ENCODE data around the gene KIF16B. TPM values are rescaled to one million over a fixed set of nuclear protein-coding genes. Genes with fewer than 3 reads are reported as not detected.

The KIF16B gene
- total RNA-seq, 2 experiments from 2014 or later, result 3.5 to 4.2 TPM

GRCh38 chr20:16295534-16295933 is 277.7 kb downstream of the KIF16B start:
- no peak for TF ChIP-seq CTCF (IDR thresholded peaks at IDR 0.05)
- Mint-ChIP-seq H3K27ac (no peak overlapping the region), H3K27me3 (no peaks in the 10 kb centered on the region), H3K36me3 (ENCODE audit: low read depth) (peaks cover 5% of the 10 kb centered on the region), H3K4me3 (no peak overlapping the region), H3K9me3 (no peaks in the 10 kb centered on the region), H3K4me1 (ENCODE audit: low read depth) (no peaks in the 10 kb centered on the region)
- no peak for ATAC-seq
- POLR2A ChIA-PET, result no interaction called here
- DNase-seq, result no peak
- intact Hi-C loops (cut with micrococcal nuclease), result no loop called here
- CTCF ChIA-PET, result no interaction called here

- H3K27ac Mint-ChIP-seq, result no peak overlapping the region
- no peak for TF ChIP-seq CTCF (IDR thresholded peaks at IDR 0.05)
- intact Hi-C loops (cut with micrococcal nuclease), result no loop called here
- no peaks in the 10 kb centered on the region for H3K4me1 Mint-ChIP-seq (ENCODE audit: low read depth)
- ATAC-seq (no peak), DNase-seq (no peak)
- H3K36me3 Mint-ChIP-seq (ENCODE audit: low read depth), result peaks cover 8% of the 10 kb centered on the region
- CTCF ChIA-PET, result no interaction called here
- no peaks in the 10 kb centered on the region for H3K9me3 Mint-ChIP-seq
- POLR2A ChIA-PET, result no interaction called here
- no peak overlapping the region for H3K4me3 Mint-ChIP-seq
- no peaks in the 10 kb centered on the region for H3K27me3 Mint-ChIP-seq
Observed at GRCh38 chr20:16293590-16293989, 279.7 kb downstream of the KIF16B start.

- POLR2A ChIA-PET, result no interaction called here
- peaks cover 4% of the 10 kb centered on the region for H3K36me3 Mint-ChIP-seq (ENCODE audit: low read depth)
- DNase-seq (no peak), ATAC-seq (no peak)
- H3K27me3 Mint-ChIP-seq, result no peaks in the 10 kb centered on the region
- intact Hi-C loops (cut with micrococcal nuclease), result no loop called here
- H3K27ac Mint-ChIP-seq, result no peak overlapping the region
- CTCF ChIA-PET, result no interaction called here
- no peak for TF ChIP-seq CTCF (IDR thresholded peaks at IDR 0.05)
- no peak overlapping the region for H3K4me3 Mint-ChIP-seq
- no peaks in the 10 kb centered on the region for H3K4me1 Mint-ChIP-seq (ENCODE audit: low read depth)
- no peaks in the 10 kb centered on the region for H3K9me3 Mint-ChIP-seq
Observed at GRCh38 chr20:16292226-16292880, 280.9 kb downstream of the KIF16B start.

GRCh38 chr20:16290358-16290757 is 282.9 kb downstream of the KIF16B start:
- Mint-ChIP-seq H3K4me3 (no peak overlapping the region), H3K27me3 (no peaks in the 10 kb centered on the region), H3K36me3 (ENCODE audit: low read depth) (peaks cover 7% of the 10 kb centered on the region), H3K4me1 (ENCODE audit: low read depth) (no peaks in the 10 kb centered on the region), H3K27ac (no peak overlapping the region), H3K9me3 (no peaks in the 10 kb centered on the region)
- ATAC-seq (no peak), DNase-seq (no peak)
- intact Hi-C loops (cut with micrococcal nuclease), result no loop called here
- ChIA-PET POLR2A (interaction anchor here (1.1 kb wide), 1 partner anchor 10 kb away, joined by 3 read pairs; no protein-coding TSS in a partner anchor), CTCF (interaction anchor here (1.3 kb wide), 1 partner anchor 39 kb away, joined by 3 read pairs; no protein-coding TSS in a partner anchor)
- TF ChIP-seq CTCF (IDR thresholded peaks at IDR 0.05), result no peak

- peaks cover 7% of the 10 kb centered on the region for H3K36me3 Mint-ChIP-seq (ENCODE audit: low read depth)
- H3K27me3 Mint-ChIP-seq, result no peaks in the 10 kb centered on the region
- ChIA-PET CTCF (no interaction called here), POLR2A (no interaction called here)
- DNase-seq, result no peak
- intact Hi-C loops (cut with micrococcal nuclease), result no loop called here
- H3K4me3 Mint-ChIP-seq, result no peak overlapping the region
- H3K27ac Mint-ChIP-seq, result no peak overlapping the region
- H3K4me1 Mint-ChIP-seq (ENCODE audit: low read depth), result no peaks in the 10 kb centered on the region
- ATAC-seq, result no peak
- no peaks in the 10 kb centered on the region for H3K9me3 Mint-ChIP-seq
- TF ChIP-seq CTCF (IDR thresholded peaks at IDR 0.05), result no peak
Observed at GRCh38 chr20:16287776-16288175, 285.5 kb downstream of the KIF16B start.
